ENCODE data around the gene P3H3.

P3H3 gene

DNA sequence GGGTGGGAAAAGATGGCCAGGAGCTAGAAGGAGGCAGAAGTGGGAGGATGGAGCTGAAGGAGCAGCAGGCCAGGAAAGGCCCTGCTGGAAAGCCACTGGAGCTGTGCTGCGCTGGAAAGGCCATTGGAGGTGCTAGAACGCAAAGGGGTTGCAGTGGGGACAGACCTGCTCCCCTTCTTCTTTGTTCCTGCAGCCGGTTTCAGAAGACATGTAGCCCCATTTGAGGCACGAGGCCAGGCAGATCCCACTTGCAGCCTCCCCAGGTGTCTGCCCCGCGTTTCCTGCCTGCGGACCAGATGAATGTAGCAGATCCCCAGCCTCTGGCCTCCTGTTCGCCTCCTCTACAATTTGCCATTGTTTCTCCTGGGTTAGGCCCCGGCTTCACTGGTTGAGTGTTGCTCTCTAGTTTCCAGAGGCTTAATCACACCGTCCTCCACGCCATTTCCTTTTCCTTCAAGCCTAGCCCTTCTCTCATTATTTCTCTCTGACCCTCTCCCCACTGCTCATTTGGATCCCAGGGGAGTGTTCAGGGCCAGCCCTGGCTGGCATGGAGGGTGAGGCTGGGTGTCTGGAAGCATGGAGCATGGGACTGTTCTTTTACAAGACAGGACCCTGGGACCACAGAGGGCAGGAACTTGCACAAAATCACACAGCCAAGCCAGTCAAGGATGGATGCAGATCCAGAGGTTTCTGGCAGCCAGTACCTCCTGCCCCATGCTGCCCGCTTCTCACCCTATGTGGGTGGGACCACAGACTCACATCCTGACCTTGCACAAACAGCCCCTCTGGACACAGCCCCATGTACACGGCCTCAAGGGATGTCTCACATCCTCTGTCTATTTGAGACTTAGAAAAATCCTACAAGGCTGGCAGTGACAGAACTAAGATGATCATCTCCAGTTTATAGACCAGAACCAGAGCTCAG, 8.8 kb upstream of the P3H3 start:
- peaks cover 0 to 3% of the 10 kb centered on the region in 2 donors for H3K4me1 ChIP-seq (ENCODE audit: control insufficient read depth in 2 of 2, insufficient read depth in 2 of 2, low read length in 2 of 2)
- no peaks in the 10 kb centered on the region for H3K9me3 ChIP-seq (ENCODE audit: control insufficient read depth in 2 of 2, low read length in 2 of 2)
- no peak overlapping the region for H3K27ac ChIP-seq (ENCODE audit: low read depth in 2 of 2, low read length in 2 of 2)
- no peak overlapping the region for H3K9ac ChIP-seq (ENCODE audit: low read depth in 1 of 2, low read length in 2 of 2)
- no peak overlapping the region for H3K4me3 ChIP-seq (ENCODE audit: low read length in 2 of 2)
- H3K36me3 ChIP-seq (ENCODE audit: control insufficient read depth in 2 of 2, insufficient read depth in 2 of 2, low read length in 2 of 2): peaks cover 0 to 10% of the 10 kb centered on the region in 2 donors
- H3K27me3 ChIP-seq (ENCODE audit: control insufficient read depth in 2 of 2, insufficient read depth in 2 of 2, low read length in 2 of 2): peaks cover 17 to 29% of the 10 kb centered on the region in 2 donors

GRCh38 chr12:6820166-6820565, 8.0 kb upstream of the P3H3 start:
- no peaks in the 10 kb centered on the region for H3K9me3 ChIP-seq (ENCODE audit: control insufficient read depth in 2 of 2, low read length in 2 of 2)
- peaks cover 0 to 3% of the 10 kb centered on the region in 2 donors for H3K4me1 ChIP-seq (ENCODE audit: control insufficient read depth in 2 of 2, insufficient read depth in 2 of 2, low read length in 2 of 2)
- peaks cover 17 to 34% of the 10 kb centered on the region in 2 donors for H3K27me3 ChIP-seq (ENCODE audit: control insufficient read depth in 2 of 2, insufficient read depth in 2 of 2, low read length in 2 of 2)
- H3K27ac ChIP-seq (ENCODE audit: low read depth in 2 of 2, low read length in 2 of 2): no peak overlapping the region
- H3K9ac ChIP-seq (ENCODE audit: low read depth in 1 of 2, low read length in 2 of 2): no peak overlapping the region
- no peak overlapping the region for H3K4me3 ChIP-seq (ENCODE audit: low read length in 2 of 2)
- peaks cover 0 to 5% of the 10 kb centered on the region in 2 donors for H3K36me3 ChIP-seq (ENCODE audit: control insufficient read depth in 2 of 2, insufficient read depth in 2 of 2, low read length in 2 of 2)

- Histone ChIP-seq H3K9ac (ENCODE audit: low read depth in 1 of 2, low read length in 2 of 2) (peak within 1 kb of the TSS in 1 of 2 donors; percentile 32), H3K9me3 (ENCODE audit: control insufficient read depth in 2 of 2, low read length in 2 of 2) (no peaks in the 10 kb centered on the region), H3K36me3 (ENCODE audit: control insufficient read depth in 2 of 2, insufficient read depth in 2 of 2, low read length in 2 of 2) (peaks cover 0 to 5% of the 10 kb centered on the region in 2 donors), H3K4me3 (ENCODE audit: low read length in 2 of 2) (peak within 1 kb of the TSS; percentile 35 to 50), H3K27me3 (ENCODE audit: control insufficient read depth in 2 of 2, insufficient read depth in 2 of 2, low read length in 2 of 2) (peaks cover 23 to 39% of the 10 kb centered on the region in 2 donors), H3K4me1 (ENCODE audit: control insufficient read depth in 2 of 2, insufficient read depth in 2 of 2, low read length in 2 of 2) (peaks cover 2 to 6% of the 10 kb centered on the region in 2 donors), H3K27ac (ENCODE audit: low read depth in 2 of 2, low read length in 2 of 2) (no peak within 1 kb of the TSS)
Observed at GRCh38 chr12:6821591-6822425, 6.4 kb upstream of the P3H3 start, which contains the start of gene GPR162. GPR162 (plus strand) TSS chr12:6821821; CDS start chr12:6823899, 2,078 bp downstream.

- Histone ChIP-seq H3K9me3 (ENCODE audit: control insufficient read depth in 2 of 2, low read length in 2 of 2) (no peaks in the 10 kb centered on the region), H3K9ac (ENCODE audit: low read depth in 1 of 2, low read length in 2 of 2) (no peak overlapping the region), H3K27ac (ENCODE audit: low read depth in 2 of 2, low read length in 2 of 2) (no peak overlapping the region), H3K4me3 (ENCODE audit: low read length in 2 of 2) (peak overlapping the region in 1 of 2 donors; percentile 50), H3K36me3 (ENCODE audit: control insufficient read depth in 2 of 2, insufficient read depth in 2 of 2, low read length in 2 of 2) (peaks cover 0 to 4% of the 10 kb centered on the region in 2 donors), H3K4me1 (ENCODE audit: control insufficient read depth in 2 of 2, insufficient read depth in 2 of 2, low read length in 2 of 2) (peaks cover 2 to 8% of the 10 kb centered on the region in 2 donors), H3K27me3 (ENCODE audit: control insufficient read depth in 2 of 2, insufficient read depth in 2 of 2, low read length in 2 of 2) (peaks cover 28 to 39% of the 10 kb centered on the region in 2 donors)
Observed at GRCh38 chr12:6822426-6823135, 5.6 kb upstream of the P3H3 start.

DNA sequence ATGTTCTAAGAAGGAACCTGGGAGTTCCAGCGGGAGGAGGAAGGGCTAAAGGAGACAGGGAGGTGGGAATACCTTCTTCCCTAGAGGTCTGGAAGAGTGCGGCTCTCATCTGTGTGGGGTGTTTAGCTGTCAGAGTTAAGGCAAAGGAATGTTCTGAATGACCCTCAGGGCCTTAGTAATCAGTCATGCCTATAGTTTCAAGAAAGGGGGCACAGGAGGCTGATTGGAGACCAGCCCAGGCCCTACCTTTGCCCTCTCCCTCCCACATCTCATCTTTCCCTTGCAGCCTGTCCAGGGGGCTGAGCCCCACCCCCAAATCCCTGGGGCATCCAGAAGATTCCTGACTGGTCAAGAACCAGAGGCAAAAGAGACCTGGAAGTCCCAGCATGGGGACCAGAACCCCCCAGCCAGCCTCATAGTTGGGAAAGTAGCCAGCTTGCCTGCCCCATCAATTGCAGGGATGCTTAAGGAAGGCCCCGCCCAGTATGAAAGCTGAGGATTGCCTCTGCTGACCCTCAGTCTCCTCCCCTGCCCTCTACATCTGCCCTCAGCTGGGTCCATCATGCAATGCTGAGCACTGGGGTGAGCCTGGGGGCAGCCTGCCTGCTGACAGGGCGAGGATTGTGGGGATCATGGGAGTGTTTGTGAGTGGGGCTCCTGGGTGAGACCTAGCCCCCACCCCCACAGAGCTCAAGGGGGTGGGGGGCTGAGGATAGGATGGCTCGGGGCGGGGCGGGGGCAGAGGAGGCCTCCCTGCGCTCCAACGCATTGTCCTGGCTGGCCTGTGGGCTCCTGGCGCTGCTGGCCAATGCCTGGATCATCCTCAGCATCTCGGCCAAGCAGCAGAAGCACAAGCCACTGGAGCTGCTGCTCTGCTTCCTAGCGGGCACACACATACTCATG, 4.8 kb upstream of the P3H3 start:
- Histone ChIP-seq H3K9me3 (ENCODE audit: control insufficient read depth in 2 of 2, low read length in 2 of 2) (no peaks in the 10 kb centered on the region), H3K9ac (ENCODE audit: low read depth in 1 of 2, low read length in 2 of 2) (no peak overlapping the region), H3K36me3 (ENCODE audit: control insufficient read depth in 2 of 2, insufficient read depth in 2 of 2, low read length in 2 of 2) (no peaks in the 10 kb centered on the region), H3K27ac (ENCODE audit: low read depth in 2 of 2, low read length in 2 of 2) (no peak overlapping the region), H3K4me3 (ENCODE audit: low read length in 2 of 2) (no peak overlapping the region), H3K27me3 (ENCODE audit: control insufficient read depth in 2 of 2, insufficient read depth in 2 of 2, low read length in 2 of 2) (peaks cover 28 to 41% of the 10 kb centered on the region in 2 donors), H3K4me1 (ENCODE audit: control insufficient read depth in 2 of 2, insufficient read depth in 2 of 2, low read length in 2 of 2) (peaks cover 2 to 11% of the 10 kb centered on the region in 2 donors)

DNA sequence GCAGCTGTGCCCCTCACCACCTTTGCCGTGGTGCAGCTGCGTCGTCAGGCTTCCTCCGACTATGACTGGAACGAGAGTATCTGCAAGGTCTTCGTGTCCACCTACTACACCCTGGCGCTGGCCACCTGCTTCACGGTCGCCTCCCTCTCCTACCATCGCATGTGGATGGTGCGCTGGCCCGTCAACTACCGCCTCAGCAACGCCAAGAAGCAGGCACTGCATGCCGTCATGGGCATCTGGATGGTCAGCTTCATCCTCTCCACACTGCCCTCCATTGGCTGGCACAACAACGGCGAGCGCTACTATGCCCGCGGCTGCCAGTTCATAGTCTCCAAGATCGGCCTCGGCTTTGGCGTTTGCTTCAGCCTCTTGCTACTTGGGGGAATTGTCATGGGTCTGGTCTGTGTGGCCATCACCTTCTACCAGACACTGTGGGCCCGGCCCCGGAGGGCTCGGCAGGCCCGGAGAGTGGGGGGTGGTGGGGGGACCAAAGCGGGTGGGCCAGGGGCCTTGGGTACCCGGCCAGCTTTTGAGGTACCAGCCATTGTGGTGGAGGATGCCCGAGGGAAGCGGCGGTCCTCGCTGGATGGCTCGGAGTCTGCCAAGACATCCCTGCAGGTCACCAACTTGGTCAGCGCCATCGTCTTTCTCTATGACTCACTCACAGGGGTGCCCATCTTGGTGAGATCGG, 4.0 kb upstream of the P3H3 start:
- peaks cover 3 to 15% of the 10 kb centered on the region in 2 donors for H3K4me1 ChIP-seq (ENCODE audit: control insufficient read depth in 2 of 2, insufficient read depth in 2 of 2, low read length in 2 of 2)
- H3K36me3 ChIP-seq (ENCODE audit: control insufficient read depth in 2 of 2, insufficient read depth in 2 of 2, low read length in 2 of 2): no peaks in the 10 kb centered on the region
- no peak overlapping the region for H3K4me3 ChIP-seq (ENCODE audit: low read length in 2 of 2)
- no peak overlapping the region for H3K27ac ChIP-seq (ENCODE audit: low read depth in 2 of 2, low read length in 2 of 2)
- peaks cover 32 to 48% of the 10 kb centered on the region in 2 donors for H3K27me3 ChIP-seq (ENCODE audit: control insufficient read depth in 2 of 2, insufficient read depth in 2 of 2, low read length in 2 of 2)
- H3K9ac ChIP-seq (ENCODE audit: low read depth in 1 of 2, low read length in 2 of 2): no peak overlapping the region
- no peaks in the 10 kb centered on the region for H3K9me3 ChIP-seq (ENCODE audit: control insufficient read depth in 2 of 2, low read length in 2 of 2)

DNA sequence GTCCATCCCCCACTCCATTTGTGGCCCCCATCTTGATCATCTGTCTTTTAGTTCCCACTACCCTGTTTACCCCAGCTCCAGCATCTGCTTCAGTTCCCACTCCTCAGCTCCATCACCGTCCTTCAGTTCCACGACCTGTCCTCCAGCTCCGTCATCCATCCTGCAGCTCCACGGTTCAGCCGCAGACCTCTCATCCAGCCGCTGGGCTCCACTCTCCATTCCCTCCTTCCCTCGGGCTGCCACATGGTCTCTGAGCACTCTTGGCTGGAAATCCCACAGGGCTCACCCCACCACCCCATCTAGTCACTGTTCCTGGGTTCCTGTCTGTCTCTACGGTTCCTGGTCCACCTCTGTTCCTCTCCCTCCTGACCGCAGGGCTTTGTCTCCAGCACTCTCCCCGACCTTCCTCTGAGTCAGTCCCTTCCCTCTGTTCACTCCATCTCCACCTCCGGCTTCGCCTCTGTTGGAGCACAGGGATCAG, 3.3 kb upstream of the P3H3 start:
- H3K27ac ChIP-seq (ENCODE audit: low read depth in 2 of 2, low read length in 2 of 2): no peak overlapping the region
- no peaks in the 10 kb centered on the region for H3K36me3 ChIP-seq (ENCODE audit: control insufficient read depth in 2 of 2, insufficient read depth in 2 of 2, low read length in 2 of 2)
- peaks cover 10 to 15% of the 10 kb centered on the region in 2 donors for H3K4me1 ChIP-seq (ENCODE audit: control insufficient read depth in 2 of 2, insufficient read depth in 2 of 2, low read length in 2 of 2)
- no peak overlapping the region for H3K9ac ChIP-seq (ENCODE audit: low read depth in 1 of 2, low read length in 2 of 2)
- H3K27me3 ChIP-seq (ENCODE audit: control insufficient read depth in 2 of 2, insufficient read depth in 2 of 2, low read length in 2 of 2): peaks cover 37 to 55% of the 10 kb centered on the region in 2 donors
- no peak overlapping the region for H3K4me3 ChIP-seq (ENCODE audit: low read length in 2 of 2)
- no peaks in the 10 kb centered on the region for H3K9me3 ChIP-seq (ENCODE audit: control insufficient read depth in 2 of 2, low read length in 2 of 2)

DNA sequence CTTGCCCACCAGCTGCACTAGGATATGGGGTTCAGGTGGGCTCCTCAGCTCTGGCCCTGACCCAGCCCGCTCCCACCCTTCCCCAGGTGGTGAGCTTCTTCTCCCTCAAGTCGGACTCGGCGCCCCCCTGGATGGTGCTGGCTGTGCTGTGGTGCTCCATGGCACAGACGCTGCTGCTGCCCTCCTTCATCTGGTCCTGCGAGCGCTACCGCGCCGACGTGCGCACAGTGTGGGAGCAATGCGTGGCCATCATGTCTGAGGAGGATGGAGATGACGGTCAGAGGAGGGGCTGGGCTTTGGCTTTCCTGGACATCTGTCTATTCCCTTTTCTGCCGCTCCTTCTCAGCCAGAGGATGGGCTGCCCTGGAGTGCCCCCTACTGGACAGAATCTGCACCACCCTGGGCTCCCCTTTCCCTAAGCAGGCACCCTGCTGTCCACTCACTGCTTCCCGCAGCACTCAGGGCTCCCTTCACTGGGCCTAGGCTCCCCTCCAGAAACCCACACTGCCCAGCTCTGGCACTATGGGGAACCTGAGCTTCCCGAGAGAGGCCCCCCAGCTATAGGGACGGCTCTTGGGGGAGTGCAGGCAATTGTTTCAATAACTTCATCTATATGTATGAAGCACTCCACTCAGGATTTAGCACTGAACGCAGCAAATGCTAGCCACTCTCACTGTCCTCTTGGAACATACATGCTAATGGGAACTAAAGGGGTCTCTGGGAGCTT, 2.6 kb upstream of the P3H3 start:
- Histone ChIP-seq H3K27ac (ENCODE audit: low read depth in 2 of 2, low read length in 2 of 2) (peak overlapping the region in 1 of 2 donors; percentile 18), H3K27me3 (ENCODE audit: control insufficient read depth in 2 of 2, insufficient read depth in 2 of 2, low read length in 2 of 2) (peaks cover 37 to 54% of the 10 kb centered on the region in 2 donors), H3K4me3 (ENCODE audit: low read length in 2 of 2) (peak overlapping the region in 1 of 2 donors; percentile 31)

More for the DNA sequence above, 2.6 kb upstream of the P3H3 start:
- Histone ChIP-seq H3K9ac (ENCODE audit: low read depth in 1 of 2, low read length in 2 of 2) (no peak overlapping the region), H3K36me3 (ENCODE audit: control insufficient read depth in 2 of 2, insufficient read depth in 2 of 2, low read length in 2 of 2) (no peaks in the 10 kb centered on the region), H3K4me1 (ENCODE audit: control insufficient read depth in 2 of 2, insufficient read depth in 2 of 2, low read length in 2 of 2) (peaks cover 11 to 15% of the 10 kb centered on the region in 2 donors), H3K9me3 (ENCODE audit: control insufficient read depth in 2 of 2, low read length in 2 of 2) (no peaks in the 10 kb centered on the region)

Data from mucosa of rectum (tissue), 2 donors.